Activated T-cell treated with anti-CD3 and anti-CD28 coated beads, Interleukin-2, amount 50 U/mL, for 72 hours (primary cell): ENCODE data around the gene TCP10L. TPM values are rescaled to one million over a fixed set of nuclear protein-coding genes. Genes with fewer than 3 reads are reported as not detected.

ENCODE experiments used
- ATAC-seq, 2 donors: fragments of 150-1000 bp; cut with Tn5 transposase; replicated peaks in 1 of 2; 2 replicates each; pipeline ENCODE4 v1.10.0; 2021; ENCODE audit warnings: moderate library complexity in 2 of 2, mild to moderate bottlenecking in 1 of 2
- DNase-seq, 2 donors: peaks; one replicate each; pipeline ENCODE4 v3.0.0; 2021 to 2022; ENCODE audit warnings: mixed read lengths in 1 of 2
- H3K27ac Mint-ChIP-seq: one replicate; pipeline ENCODE4 v1.8.0; 2022; ENCODE audit warnings: mild to moderate bottlenecking, moderate library complexity, mixed read lengths
- H3K27me3 Mint-ChIP-seq: one replicate; pipeline ENCODE4 v1.8.0; 2022; ENCODE audit warnings: low read depth, mixed read lengths
- H3K36me3 Mint-ChIP-seq, 2 donors: one replicate each; pipeline ENCODE4 v1.8.0; 2022; ENCODE audit warnings: mixed read lengths in 2 of 2, mild to moderate bottlenecking in 1 of 2; ENCODE audit not compliant: insufficient read depth in 2 of 2
- H3K4me1 Mint-ChIP-seq: one replicate; pipeline ENCODE4 v1.8.0; 2022; ENCODE audit warnings: low read depth, mixed read lengths
- H3K4me3 Mint-ChIP-seq, 2 donors: one replicate each; pipeline ENCODE4 v1.8.0; 2022; ENCODE audit warnings: mild to moderate bottlenecking in 2 of 2, mixed read lengths in 2 of 2, moderate library complexity in 2 of 2
- H3K9me3 Mint-ChIP-seq, 2 donors: one replicate each; pipeline ENCODE4 v1.8.0; 2022; ENCODE audit warnings: mixed read lengths in 2 of 2
- total RNA-seq, 2 donors: library from RNA; stranded (reverse); gene quantifications; one replicate each; pipeline ENCODE4 v1.2.3, GENCODE V29; 2022

TCP10L gene
- total RNA-seq, 2 donors from 2014 or later, result 0.43 to 0.56 TPM

- no peaks in the 10 kb centered on the region for H3K4me1 Mint-ChIP-seq
- DNase-seq (peak; percentile 26 to 35), ATAC-seq (peak; percentile 56 to 62)
- H3K9me3 Mint-ChIP-seq, result no peaks in the 10 kb centered on the region
- H3K4me3 Mint-ChIP-seq, result no peak overlapping the region
- no peaks in the 10 kb centered on the region for H3K36me3 Mint-ChIP-seq
- no peaks in the 10 kb centered on the region for H3K27me3 Mint-ChIP-seq
- no peak overlapping the region for H3K27ac Mint-ChIP-seq
Observed at GRCh38 chr21:32578107-32578691, 7.1 kb downstream of the TCP10L start.

GRCh38 chr21:32576011-32576410 is 9.3 kb downstream of the TCP10L start:
- no peaks in the 10 kb centered on the region for H3K36me3 Mint-ChIP-seq
- H3K27ac Mint-ChIP-seq, result no peak overlapping the region
- no peak for DNase-seq
- no peaks in the 10 kb centered on the region for H3K9me3 Mint-ChIP-seq
- H3K4me3 Mint-ChIP-seq, result no peak overlapping the region
- no peaks in the 10 kb centered on the region for H3K4me1 Mint-ChIP-seq
- no peak for ATAC-seq
- no peaks in the 10 kb centered on the region for H3K27me3 Mint-ChIP-seq

GRCh38 chr21:32574946-32575925 is 10.1 kb downstream of the TCP10L start:
- Mint-ChIP-seq H3K4me3 (no peak overlapping the region), H3K4me1 (peaks cover 3% of the 10 kb centered on the region), H3K9me3 (no peaks in the 10 kb centered on the region), H3K36me3 (no peaks in the 10 kb centered on the region), H3K27me3 (no peaks in the 10 kb centered on the region), H3K27ac (no peak overlapping the region)
- ATAC-seq (no peak), DNase-seq (no peak)

GRCh38 chr21:32572574-32573420 is 12.5 kb downstream of the TCP10L start:
- DNase-seq (no peak), ATAC-seq (no peak)
- no peak overlapping the region for H3K4me3 Mint-ChIP-seq
- no peaks in the 10 kb centered on the region for H3K36me3 Mint-ChIP-seq
- no peak overlapping the region for H3K27ac Mint-ChIP-seq
- H3K4me1 Mint-ChIP-seq, result peaks cover 16% of the 10 kb centered on the region
- H3K27me3 Mint-ChIP-seq, result no peaks in the 10 kb centered on the region
- no peaks in the 10 kb centered on the region for H3K9me3 Mint-ChIP-seq

GRCh38 chr21:32570456-32570855 is 14.9 kb downstream of the TCP10L start:
- ATAC-seq, result peak in 1 of 2 donors; percentile 22
- Mint-ChIP-seq H3K27me3 (no peaks in the 10 kb centered on the region), H3K4me3 (peak overlapping the region; percentile 94 to 96), H3K27ac (peak overlapping the region; percentile 80), H3K4me1 (peaks cover 16% of the 10 kb centered on the region), H3K36me3 (peaks cover 0 to under 1% of the 10 kb centered on the region in 2 donors), H3K9me3 (no peaks in the 10 kb centered on the region)
- DNase-seq, result no peak

GRCh38 chr21:32569261-32570230 is 15.8 kb downstream of the TCP10L start:
- Mint-ChIP-seq H3K36me3 (peaks cover 2 to 4% of the 10 kb centered on the region in 2 donors), H3K27me3 (no peaks in the 10 kb centered on the region), H3K9me3 (peaks cover 0 to 2% of the 10 kb centered on the region in 2 donors), H3K4me1 (peaks cover 16% of the 10 kb centered on the region), H3K4me3 (peak overlapping the region; percentile 94 to 96), H3K27ac (peak overlapping the region; percentile 80)
- peak; percentile 82 for DNase-seq
- ATAC-seq, result peak; percentile 93 to 96

GRCh38 chr21:32567626-32568025 is 17.7 kb downstream of the TCP10L start:
- no peak overlapping the region for H3K27ac Mint-ChIP-seq
- no peak overlapping the region for H3K4me3 Mint-ChIP-seq
- ATAC-seq (no peak), DNase-seq (no peak)
- H3K9me3 Mint-ChIP-seq, result peaks cover 0 to 2% of the 10 kb centered on the region in 2 donors
- H3K27me3 Mint-ChIP-seq, result no peaks in the 10 kb centered on the region
- H3K4me1 Mint-ChIP-seq, result peaks cover 16% of the 10 kb centered on the region
- peaks cover 2 to 5% of the 10 kb centered on the region in 2 donors for H3K36me3 Mint-ChIP-seq

GRCh38 chr21:32566741-32567389 is 18.5 kb downstream of the TCP10L start:
- no peak overlapping the region for H3K27ac Mint-ChIP-seq
- H3K9me3 Mint-ChIP-seq, result peaks cover 0 to 2% of the 10 kb centered on the region in 2 donors
- H3K4me3 Mint-ChIP-seq, result no peak overlapping the region
- peaks cover 16% of the 10 kb centered on the region for H3K4me1 Mint-ChIP-seq
- ATAC-seq (no peak), DNase-seq (no peak)
- no peaks in the 10 kb centered on the region for H3K27me3 Mint-ChIP-seq
- peaks cover 2 to 5% of the 10 kb centered on the region in 2 donors for H3K36me3 Mint-ChIP-seq

- peaks cover 0 to 2% of the 10 kb centered on the region in 2 donors for H3K9me3 Mint-ChIP-seq
- no peak overlapping the region for H3K27ac Mint-ChIP-seq
- peaks cover 2 to 5% of the 10 kb centered on the region in 2 donors for H3K36me3 Mint-ChIP-seq
Observed at GRCh38 chr21:32565856-32566465, 19.4 kb downstream of the TCP10L start.

GRCh38 chr21:32562915-32563314 is 22.4 kb downstream of the TCP10L start:
- Mint-ChIP-seq H3K4me3 (no peak overlapping the region), H3K36me3 (peaks cover 2 to 5% of the 10 kb centered on the region in 2 donors), H3K27me3 (no peaks in the 10 kb centered on the region), H3K9me3 (peaks cover 0 to 2% of the 10 kb centered on the region in 2 donors), H3K27ac (peak overlapping the region; percentile 88), H3K4me1 (no peaks in the 10 kb centered on the region)
- ATAC-seq (no peak), DNase-seq (no peak)

More at GRCh38 chr21:32565856-32566465, 19.4 kb downstream of the TCP10L start:
- DNase-seq (no peak), ATAC-seq (no peak)
- Mint-ChIP-seq H3K4me1 (peaks cover 16% of the 10 kb centered on the region), H3K4me3 (no peak overlapping the region), H3K27me3 (no peaks in the 10 kb centered on the region)

GRCh38 chr21:32562426-32562825 is 22.9 kb downstream of the TCP10L start:
- DNase-seq (peak; percentile 18 to 32), ATAC-seq (peak; percentile 65 to 85)
- peaks cover 0 to 2% of the 10 kb centered on the region in 2 donors for H3K9me3 Mint-ChIP-seq
- no peak overlapping the region for H3K27ac Mint-ChIP-seq
- no peaks in the 10 kb centered on the region for H3K4me1 Mint-ChIP-seq
- no peak overlapping the region for H3K4me3 Mint-ChIP-seq
- H3K27me3 Mint-ChIP-seq, result no peaks in the 10 kb centered on the region
- H3K36me3 Mint-ChIP-seq, result peaks cover 2 to 5% of the 10 kb centered on the region in 2 donors
